Renal cortical epithelial cell (primary cell): ENCODE measurements around the gene TBC1D12. TPM values are rescaled to one million over a fixed set of nuclear protein-coding genes. Genes with fewer than 3 reads are reported as not detected.
A peak's percentile ranks its signal among the peaks of the same experiment; 100 is the strongest.
"Not testable (repeated sequence)": the region's sequence is repeated elsewhere in the genome, so short reads cannot be mapped to it uniquely, and the experiment has no call there.

ENCODE experiments used
- DNase-seq: peaks from one replicate; pipeline ENCODE4 v3.0.0-alpha.2; 2011; ENCODE audit warnings: low read depth
- total RNA-seq: library from RNA; depleted of rRNA; stranded (reverse); fragments of >200 nt; gene quantifications from 2 replicates; pipeline ENCODE4 v1.2.3, GENCODE V29; 2014

Gene TBC1D12
- total RNA-seq, 1 donor from 2014 or later = 16.5 TPM

GRCh38 chr10:94456942-94457341 lies 54.6 kb downstream of the TBC1D12 start:
- DNase-seq = no peak

GRCh38 chr10:94459385-94459784 lies 57.0 kb downstream of the TBC1D12 start:
- DNase-seq = no peak

GRCh38 chr10:94461503-94461902 lies 59.2 kb downstream of the TBC1D12 start:
- DNase-seq = no peak

GRCh38 chr10:94462130-94462529 lies 59.8 kb downstream of the TBC1D12 start:
- DNase-seq = no peak

- no peak for DNase-seq
These were observed 63.3 kb downstream of the TBC1D12 start for GRCh38 chr10:94465684-94466083.

GRCh38 chr10:94481410-94481809 lies 79.1 kb downstream of the TBC1D12 start:
- no peak for DNase-seq

- no peak for DNase-seq
These were observed 81.6 kb downstream of the TBC1D12 start for GRCh38 chr10:94483970-94484369.

- DNase-seq = no peak
These were observed 82.8 kb downstream of the TBC1D12 start for GRCh38 chr10:94485094-94485493.

GRCh38 chr10:94487575-94487974 lies 85.2 kb downstream of the TBC1D12 start:
- DNase-seq = no peak

- DNase-seq = no peak
These were observed 86.8 kb downstream of the TBC1D12 start for GRCh38 chr10:94489107-94489506.

GRCh38 chr10:94489976-94490788 lies 87.8 kb downstream of the TBC1D12 start:
- DNase-seq = no peak

GRCh38 chr10:94490789-94491039 lies 88.4 kb downstream of the TBC1D12 start:
- DNase-seq = no peak

GRCh38 chr10:94493463-94493862 lies 91.1 kb downstream of the TBC1D12 start:
- peak; percentile 7 for DNase-seq

GRCh38 chr10:94496010-94496409 lies 93.7 kb downstream of the TBC1D12 start:
- DNase-seq = no peak

- DNase-seq = no peak
These were observed 94.3 kb downstream of the TBC1D12 start for GRCh38 chr10:94496646-94497045.

- no peak for DNase-seq
These were observed 97.7 kb downstream of the TBC1D12 start for GRCh38 chr10:94500063-94500462.

- no peak for DNase-seq
These were observed 119.2 kb downstream of the TBC1D12 start for GRCh38 chr10:94521276-94522250.

- peak; percentile 44 for DNase-seq
These were observed 121.8 kb downstream of the TBC1D12 start for GRCh38 chr10:94524146-94524545.

GRCh38 chr10:94524711-94525110 lies 122.4 kb downstream of the TBC1D12 start:
- no peak for DNase-seq

- DNase-seq = not testable (repeated sequence)
These were observed 129.2 kb downstream of the TBC1D12 start for GRCh38 chr10:94531550-94531949.

- DNase-seq = no peak
These were observed 130.7 kb downstream of the TBC1D12 start for GRCh38 chr10:94533027-94533426.

GRCh38 chr10:94542282-94542681 lies 139.9 kb downstream of the TBC1D12 start:
- DNase-seq = not testable (repeated sequence)
